CD4-positive, alpha-beta T cell treated with Interleukin-4 for 1 hour (primary cell): ENCODE measurements around the gene DISC1.
"Not testable (repeated sequence)": the region's sequence is repeated elsewhere in the genome, so short reads cannot be mapped to it uniquely, and the experiment has no call there.

Source experiments
- DNase-seq, 2 donors: peaks; one replicate each; pipeline ENCODE4 v3.0.0-alpha.2; 2020 to 2022

Gene DISC1

DNA sequence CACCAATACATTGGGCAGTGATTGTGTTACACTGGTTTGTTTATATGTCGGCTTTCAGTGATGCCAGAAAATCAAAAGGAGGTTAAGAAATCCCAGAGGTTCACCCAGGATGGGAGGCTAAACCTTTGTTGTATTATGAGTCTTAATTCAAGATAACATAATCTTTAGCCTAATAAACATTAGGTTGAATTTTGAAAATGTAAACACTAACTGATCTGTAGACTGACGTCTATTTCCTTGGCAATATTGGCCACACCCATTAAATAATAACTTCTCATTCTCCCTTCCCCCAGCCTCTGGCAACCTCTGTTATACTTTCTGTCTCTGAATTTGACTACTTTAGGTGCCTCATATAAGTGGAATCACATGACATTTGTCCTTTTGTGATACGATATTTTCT, 238.7 kb downstream of the DISC1 start:
- DNase-seq: no peak

DNA sequence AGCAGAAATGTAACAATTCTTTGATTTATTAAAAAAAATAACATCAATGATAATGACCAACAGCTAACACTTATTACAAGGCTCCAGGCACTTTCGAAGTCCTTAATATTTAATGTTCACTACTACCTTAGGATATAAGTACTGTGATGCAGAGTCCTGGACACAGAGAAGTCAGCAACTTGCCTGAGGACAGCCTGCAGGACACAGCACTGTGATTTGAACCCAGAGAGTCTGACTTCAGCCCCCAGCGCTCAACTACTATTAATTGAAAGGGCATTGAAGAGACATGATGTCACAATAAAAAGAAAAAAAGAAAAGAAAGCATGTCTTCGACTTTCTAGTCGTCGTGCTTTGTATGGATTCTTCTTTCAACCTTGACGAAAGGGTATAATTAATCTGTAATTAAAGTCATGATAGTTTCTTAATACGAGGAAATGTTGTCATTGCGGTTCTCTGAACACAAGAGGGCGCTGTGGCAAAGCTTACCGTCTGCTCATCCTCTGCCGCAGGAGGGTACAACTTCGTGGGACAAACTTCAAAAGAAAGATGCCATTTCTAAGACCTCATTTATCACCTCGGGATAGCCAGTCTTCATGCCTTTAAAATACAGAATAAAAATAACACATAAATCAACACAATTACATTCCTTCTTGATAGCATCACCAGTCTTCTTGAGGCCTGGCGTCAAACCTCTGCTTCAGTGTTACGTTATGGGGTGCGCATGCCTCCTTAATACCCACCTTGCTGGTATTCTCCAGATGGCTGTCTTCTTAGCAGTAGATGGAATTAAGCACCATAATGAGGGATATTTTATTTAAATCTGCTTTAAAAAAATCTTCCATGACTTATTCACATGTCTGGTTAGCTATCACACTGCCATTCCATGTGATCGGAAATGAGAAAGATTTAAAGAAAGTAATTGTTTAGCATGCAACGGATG, 240.1 kb downstream of the DISC1 start:
- peak; percentile 43 to 62 for DNase-seq

DNA sequence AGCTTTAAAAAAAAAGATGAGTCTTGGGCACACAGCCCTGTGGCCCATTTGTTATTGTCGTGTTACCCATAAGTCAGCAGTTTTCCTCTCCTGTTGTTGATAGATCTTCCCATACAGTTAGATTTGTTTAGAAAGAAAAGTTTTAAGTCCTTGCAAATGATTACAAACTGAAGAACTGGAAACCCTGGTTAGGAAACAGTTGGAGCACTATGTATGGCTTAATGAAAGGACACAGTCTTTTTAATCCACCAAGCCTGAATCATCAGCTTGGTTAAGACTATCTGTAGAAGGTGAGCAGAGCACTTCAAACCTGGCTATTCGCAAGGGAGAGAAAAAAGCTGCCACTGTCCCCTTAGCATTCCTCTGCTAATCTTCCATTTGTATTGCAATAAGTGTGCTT, 241.0 kb downstream of the DISC1 start:
- DNase-seq: no peak

DNA sequence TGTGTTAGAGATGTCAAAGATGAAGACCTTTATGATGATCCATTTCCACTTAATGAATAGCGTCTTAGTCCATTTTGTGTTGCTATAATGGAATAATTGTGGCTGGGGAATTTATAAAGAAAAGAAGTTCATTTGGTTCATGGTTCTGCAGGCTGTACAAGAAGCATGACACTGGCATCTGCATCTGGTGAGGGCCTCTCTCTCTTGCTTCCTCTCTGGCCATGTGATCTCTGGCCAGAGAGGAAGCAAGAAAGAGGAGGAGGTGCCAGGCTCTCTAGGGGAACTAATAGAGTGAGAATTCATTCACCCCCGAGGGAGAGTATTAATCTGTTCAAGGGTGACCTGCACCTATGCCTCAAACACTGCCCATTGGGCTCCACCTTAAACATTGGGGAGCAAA, 242.8 kb downstream of the DISC1 start:
- peak in 1 of 2 donors; percentile 22 for DNase-seq

DNA sequence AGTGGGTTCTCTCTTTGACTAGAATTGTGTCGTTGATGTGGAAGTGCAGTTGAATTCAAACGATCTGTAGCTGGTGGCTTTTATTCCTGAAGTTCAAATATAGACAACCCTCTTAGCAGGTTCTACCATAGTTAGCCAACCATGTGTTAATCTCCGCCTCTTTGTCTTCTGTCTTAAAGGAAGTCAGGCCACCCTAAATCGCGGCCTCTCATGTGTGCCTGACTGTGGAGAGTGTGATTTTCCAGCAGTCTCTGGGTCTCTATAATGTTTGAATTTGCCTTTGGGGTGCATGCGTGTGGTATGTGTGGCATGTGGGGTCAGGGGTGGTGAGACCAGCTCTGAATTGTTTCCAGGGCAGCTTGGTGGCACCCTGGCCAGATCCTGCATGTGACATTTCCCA, 244.9 kb downstream of the DISC1 start:
- no peak for DNase-seq

DNA sequence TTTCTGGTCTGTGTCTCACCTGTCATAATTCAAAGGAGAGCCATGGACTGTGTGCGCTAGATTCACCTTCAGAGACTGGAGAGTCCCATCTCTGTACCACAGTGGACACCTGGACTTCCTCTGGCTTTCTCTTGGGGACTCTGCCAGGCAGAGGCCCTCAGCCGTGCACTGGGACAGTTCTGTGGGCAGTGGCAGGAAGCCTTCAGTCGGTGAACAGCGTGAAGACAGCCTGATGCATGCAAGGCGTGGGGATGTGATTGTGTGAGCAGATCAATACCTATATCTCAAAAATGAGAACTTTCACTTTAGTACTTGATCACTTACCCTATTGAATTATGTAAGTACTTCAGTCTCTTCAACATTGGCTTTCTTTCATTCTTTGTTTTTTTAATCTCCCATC, 245.3 kb downstream of the DISC1 start:
- no peak for DNase-seq

DNA sequence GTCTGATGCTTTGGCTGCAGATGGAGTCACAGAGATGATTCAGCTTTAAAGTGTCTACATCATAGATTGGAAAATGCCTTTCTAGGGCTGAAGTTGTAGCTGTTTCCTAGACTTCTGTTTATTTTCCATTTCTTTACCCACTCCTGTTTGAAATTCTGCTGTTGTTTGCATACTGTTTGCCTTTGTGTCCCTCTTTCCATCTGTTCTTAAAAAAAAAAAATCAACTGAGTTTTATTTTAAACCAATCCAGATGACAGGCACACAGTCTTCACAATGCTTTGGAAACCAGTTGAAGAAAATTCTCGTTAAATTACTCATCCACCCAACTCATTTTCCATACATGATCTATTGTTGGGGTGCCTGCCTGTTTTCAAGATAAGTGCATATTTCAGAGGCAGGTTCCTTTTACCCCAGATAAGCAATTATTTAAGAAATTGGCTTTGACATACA, 245.9 kb downstream of the DISC1 start:
- no peak for DNase-seq

DNA sequence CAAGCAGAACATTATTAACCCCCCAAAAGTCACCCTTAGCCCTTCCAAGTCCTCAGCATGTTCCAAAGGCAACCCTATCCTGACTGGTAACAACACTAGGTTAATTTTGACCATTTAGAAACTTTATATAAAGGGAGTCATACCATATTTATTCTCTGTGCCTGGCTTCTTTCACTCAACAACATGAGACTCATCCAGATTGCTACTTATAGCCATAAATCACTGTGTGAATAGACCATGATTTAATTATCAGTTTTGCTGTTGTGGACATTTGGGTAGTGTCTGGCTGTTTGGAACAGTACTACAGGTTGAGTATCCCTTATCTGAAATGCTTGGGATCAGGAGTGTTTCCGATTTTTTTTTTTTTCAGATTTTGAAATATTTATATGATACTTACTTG, 252.1 kb downstream of the DISC1 start:
- no peak for DNase-seq

DNA sequence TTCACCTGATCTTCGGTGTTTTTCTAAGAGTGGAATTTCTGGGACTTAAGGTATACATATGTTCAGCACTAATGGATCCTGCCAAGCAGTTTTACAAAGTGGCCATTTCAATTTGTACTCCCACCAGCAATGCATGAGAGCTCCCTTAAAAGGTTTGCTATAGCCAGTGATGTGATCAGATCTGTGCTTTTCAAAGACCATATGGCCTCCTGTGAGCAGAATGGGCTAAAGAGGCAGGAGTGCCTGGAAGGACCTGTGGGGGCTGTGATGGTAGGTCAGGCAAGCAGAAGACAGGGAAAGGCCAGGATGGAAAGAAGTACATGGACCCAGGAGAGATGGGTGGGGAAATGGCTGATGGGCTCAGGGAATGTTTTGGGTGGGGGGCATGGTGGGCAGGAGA, 252.7 kb downstream of the DISC1 start:
- DNase-seq: no peak

DNA sequence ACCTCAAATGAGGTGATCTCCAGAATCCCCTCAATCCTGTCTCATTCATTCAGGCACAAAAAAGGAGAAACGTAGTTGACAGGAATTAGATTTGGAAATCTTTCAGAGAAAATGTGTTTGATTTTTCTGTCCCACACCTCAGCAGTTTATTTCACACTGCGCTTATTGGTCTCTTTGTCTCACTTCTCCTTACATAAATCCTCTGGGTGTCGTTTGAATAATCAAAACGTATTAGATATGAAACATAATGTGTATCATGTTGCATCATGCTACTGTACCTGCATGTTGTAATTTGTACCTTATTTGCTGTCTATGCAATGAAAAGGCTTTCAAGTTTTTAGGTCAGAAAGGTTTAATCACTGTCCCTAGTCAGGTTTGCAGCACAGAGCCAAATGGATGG, 255.7 kb downstream of the DISC1 start:
- DNase-seq: no peak

DNA sequence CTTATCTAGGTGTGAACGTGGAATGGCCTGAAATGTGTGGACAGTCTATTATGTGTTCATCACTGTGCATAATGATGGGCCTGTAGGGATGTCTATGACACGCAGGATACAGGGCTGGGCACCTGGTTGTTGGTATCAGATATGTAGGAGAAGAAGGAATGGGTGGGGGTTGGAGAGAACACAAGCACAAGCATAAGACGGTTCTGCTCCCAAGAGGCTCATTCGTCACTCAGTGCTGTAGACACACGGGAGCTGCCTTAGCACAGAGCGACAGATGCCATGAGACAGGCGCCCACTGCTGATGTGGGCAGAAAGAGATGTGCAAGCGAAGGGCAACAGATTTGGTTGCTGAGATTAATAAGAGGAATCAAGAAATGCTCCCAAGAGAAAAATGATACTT, 256.2 kb downstream of the DISC1 start:
- no peak for DNase-seq

DNA sequence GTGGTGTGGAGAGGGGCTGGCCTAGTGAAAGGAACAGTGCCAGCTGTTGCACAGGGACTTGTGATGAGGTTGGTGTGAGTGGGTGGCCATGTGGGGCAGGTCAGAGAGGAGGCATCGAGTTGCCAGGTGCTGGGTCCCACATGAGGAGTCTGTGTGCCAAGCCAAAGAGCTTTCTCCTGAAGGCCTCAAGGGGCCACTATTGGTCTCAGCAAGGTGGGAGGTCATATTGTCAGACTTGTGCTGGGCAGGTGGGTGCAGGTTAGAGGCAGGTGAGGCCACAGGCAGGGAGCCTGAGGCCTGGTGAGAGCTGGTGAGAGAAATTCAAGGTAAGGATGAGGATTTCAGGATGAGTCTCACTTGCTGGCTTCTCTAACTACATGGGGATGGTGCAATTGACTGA, 256.8 kb downstream of the DISC1 start:
- DNase-seq: no peak

DNA sequence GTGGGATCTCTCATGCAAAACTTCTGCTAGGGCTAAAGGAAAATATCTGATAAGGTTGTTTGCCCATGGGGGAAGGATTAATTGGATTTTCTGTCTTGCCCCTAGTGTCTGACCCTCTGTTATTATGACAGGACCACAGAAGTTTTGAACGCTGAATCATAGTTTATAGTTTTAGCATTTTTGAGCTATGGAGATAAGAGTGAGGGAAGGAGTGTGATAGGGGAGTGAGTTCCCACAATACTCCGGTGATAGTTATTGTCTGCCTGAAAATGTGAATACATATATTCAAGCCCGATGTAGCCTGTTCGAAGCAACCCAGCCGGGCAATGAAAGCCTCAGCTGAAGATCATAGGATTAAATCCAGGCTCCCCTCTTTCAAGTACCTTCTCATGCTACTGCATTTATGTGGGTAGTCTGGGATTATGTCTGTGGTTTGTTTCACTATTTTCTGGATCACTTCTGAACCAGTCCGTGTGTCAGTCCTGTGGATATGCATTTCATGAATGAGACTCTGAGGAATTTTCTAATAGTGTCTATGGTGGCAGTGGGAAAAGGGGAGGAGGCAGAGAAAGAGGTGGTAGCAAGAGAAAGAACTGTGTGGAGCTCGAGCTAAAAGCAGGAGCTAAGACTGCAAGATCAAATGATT, 258.7 kb downstream of the DISC1 start:
- DNase-seq: no peak

DNA sequence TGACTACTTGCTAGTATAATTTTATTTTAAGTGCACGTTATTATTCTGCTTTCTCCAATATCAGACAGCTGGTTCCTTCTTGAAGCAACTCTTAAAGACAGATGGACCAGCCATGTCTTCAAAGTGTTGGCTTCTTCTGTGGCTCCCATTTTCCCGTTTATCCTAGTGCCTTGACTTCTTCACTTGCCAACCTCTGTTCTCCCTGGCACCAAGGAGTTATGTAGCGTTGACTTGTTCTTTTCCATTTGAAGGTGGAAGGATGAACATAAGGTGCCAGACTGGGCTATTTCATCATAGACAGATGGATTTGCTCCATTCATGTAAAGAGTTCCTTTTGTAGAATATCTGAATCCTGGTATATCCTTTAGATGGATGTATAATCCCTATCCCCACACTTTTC, 260.6 kb downstream of the DISC1 start:
- no peak for DNase-seq

DNA sequence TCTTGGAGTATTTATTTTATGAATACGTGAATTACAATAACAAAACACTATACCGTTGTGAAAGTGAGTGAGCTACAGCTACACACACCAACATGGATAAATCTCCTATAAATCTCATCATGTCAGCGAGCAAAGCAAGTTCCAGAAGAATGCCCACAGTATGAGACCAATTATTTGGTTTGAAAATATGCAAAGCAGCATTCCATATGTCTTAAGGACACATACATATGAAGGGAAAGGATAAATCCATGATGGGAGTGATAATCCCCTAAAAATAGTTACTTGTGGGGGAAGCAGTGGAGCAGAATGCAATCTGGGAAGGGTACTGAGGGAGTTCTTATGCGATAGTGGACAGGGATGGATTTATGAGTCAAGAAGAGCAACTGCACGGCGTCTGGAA, 261.3 kb downstream of the DISC1 start:
- DNase-seq: no peak

DNA sequence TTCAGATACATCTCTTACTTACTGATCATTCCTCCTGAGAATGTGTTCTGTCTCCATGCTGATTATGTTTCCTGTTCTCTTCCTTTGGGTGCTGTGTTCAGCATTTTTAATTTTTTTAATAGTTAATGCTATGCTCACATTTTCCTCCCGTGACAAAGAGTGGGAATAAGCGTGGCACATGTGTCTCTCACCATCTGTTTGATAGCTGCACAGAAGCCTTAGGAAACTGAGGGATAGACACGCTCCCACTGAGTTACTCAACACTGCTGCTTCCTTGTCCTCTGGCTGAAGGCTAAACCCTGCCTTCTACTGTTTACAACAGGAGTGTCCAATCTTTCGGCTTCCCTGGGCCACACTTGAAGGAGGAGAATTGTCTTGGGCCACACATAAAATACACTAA, 264.2 kb downstream of the DISC1 start:
- DNase-seq: no peak

DNA sequence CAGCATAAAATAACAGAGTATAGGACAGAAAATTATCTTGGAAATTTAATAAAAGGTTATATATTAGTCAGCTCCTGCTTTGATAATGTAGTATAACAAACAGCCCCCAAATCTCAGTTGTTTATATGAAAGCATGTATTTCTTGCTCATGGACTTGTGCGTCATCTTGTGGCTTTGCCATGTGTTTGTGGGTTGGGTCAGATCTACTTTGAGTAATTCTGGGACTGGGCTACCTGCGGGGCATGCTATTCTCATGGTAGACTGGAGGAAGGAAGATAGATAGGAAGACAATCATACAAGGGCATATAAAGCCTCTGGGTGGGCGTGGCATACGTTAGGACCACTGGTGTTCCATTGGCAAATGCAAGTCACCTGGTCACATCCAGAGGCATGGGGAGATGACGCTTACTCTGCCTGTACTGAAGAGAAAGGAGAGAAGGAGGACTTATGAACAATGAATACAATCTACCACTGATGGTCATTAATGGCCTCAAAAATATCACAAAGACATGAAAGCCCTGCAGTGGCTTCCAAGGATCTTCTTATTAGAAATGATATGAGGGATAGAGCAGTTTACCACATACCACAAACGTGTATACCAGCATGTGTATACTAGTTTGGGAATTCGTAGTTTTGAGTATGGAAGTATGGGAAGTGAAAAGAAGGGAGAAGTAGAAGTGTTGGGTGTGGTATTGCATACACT, 267.0 kb downstream of the DISC1 start:
- DNase-seq: no peak

DNA sequence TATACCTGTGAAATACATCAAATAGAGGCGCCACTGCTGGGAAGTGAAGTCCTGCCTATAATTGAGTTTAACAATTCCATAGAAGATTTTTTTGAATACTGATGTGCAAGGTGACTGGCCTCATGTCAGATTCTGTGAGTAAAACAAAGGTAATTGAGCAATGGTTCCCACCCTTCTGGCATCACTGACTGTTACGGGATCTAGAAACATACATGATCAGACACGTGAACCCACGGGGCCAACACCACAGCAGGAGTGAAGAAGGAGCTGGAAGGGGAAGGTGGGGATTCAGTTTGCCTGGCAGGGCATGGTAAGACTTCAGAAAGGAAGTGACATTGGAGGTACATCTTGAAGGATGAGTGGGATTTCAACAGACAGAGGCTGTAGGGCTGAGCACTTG, 270.2 kb downstream of the DISC1 start:
- DNase-seq: no peak

DNA sequence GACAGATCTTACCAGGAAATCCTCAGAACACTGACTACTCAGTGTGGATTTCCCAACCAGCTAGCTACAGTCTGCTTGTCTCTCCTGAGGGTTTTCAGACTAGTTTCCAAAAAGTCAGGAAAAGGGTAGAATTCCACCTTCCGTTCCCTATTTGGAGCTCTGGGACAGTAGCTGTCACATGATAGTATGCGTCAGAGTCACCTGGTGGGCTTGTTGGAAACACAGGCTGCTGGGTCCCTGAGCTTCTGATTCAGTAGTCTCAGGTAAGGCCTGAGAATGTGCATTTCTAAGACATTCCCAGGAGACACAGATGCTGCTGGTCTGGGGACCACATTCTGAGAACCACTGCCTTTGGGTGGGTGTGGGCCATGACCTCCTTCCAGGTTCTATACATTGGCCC, 272.5 kb downstream of the DISC1 start:
- DNase-seq: no peak

DNA sequence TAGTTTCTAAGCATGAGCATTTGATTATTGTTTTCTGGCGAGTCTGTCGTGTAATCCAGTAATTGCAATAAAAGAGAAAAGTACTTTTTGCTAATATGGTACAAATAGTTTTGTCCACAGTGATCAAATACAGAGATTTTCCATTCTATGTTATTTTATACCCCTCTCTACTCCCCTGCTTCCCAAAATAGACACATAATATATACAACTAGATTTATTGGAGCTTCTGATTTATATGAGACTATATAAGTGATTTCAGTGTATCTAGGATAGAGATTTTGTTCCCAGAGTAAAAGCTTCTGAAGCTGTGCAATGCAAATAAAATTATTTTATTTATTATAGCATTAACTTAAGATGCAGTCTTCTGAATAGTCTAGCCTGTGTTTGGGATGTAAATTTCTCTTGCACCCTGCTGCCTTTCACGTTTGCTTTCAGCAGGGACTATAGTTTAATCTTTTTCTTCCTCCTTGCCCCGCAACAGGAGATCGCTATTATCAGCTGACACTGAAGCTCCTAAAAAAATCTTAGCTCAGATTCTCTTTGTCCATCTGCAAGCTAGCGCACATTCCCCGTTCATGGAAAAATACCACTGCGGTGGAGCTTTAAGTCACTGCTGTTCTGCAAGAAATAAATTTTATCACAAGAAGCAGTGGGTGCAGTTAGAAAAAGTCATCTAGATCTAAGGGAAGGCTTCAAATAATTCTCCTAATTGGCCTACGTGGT, 273.3 kb downstream of the DISC1 start:
- DNase-seq: no peak

DNA sequence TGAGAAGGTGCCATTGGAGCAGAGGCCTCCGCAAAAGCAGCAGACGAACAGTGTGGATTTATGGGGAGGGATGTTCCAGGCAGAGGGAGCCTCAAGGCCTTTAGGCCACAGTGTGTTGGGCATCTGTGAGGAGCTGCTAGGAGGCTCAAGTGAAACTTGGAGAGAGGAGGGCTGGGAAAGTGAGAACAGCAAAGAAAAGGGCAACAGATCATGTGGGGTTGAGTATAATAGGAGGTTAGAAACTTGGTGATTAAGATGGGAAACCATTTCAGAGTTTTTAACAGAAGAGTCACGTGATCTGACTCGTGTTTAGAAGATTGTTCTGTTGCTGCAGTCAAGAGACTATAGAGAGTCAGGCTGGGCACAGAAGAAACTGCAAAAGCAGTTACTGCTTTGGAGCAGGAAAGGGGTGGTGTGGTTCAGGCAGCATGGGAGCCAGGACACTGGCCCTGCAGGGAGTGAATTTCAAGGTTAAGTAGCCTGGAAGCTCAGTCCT, 277.0 kb downstream of the DISC1 start:
- DNase-seq: no peak

DNA sequence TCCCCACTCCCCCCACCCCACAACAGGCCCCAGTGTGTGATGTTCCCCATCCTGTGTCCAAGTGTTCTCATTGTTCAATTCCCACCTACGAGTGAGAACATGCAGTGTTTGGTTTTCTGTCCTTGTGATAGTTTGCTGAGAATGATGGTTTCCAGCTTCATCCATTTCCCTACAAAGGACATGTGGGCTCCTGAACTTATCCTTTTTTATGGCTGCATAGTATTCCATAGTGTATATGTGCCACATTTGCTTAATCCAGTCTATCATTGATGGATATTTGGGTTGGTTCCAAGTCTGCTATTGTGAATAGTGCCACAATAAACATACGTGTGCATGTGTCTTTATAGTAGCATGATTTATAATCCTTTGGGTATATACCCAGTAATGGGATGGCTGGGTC, 280.7 kb downstream of the DISC1 start:
- not testable (repeated sequence) for DNase-seq

DNA sequence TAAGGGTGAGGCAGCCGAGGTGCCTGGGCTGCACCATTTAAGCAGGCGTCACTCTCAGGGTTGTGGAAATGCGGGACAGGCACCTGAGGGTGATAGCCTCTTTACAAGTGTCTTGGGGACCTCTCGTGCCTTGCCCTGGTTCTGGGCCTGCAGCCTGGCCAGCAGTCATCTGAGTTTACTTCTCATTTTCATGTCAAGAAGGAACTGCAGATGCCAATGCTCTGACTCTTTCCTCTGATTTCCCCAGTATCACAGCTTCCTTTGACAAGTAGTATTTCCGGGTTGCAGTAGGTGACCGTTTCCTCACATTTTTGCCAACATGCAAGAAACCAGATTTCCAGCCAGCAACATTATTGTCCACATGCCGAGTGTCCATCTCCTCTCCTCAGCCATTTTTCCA, 286.9 kb downstream of the DISC1 start:
- no peak for DNase-seq
